WTC11 (cell line): ENCODE results near the gene SBF1. TPM values are rescaled to one million over a fixed set of nuclear protein-coding genes. Genes with fewer than 3 reads are reported as not detected.

ENCODE experiments used
- AFF4 ChIP-seq: sonication (generic); formaldehyde crosslinking; IDR thresholded peaks from 2 replicates; pipeline ENCODE4 v1.8.1; 2023; ENCODE audit warnings: mild to moderate bottlenecking, missing genetic modification reagents, borderline replicate concordance
- CDX4 ChIP-seq: fragments of 250-450 bp; sonication (Bioruptor Pico); IDR thresholded peaks from 2 replicates; pipeline ENCODE4 v1.9.0; 2021; ENCODE audit warnings: moderate library complexity, mild to moderate bottlenecking, inconsistent platforms, borderline replicate concordance
- CREB1 ChIP-seq: sonication (generic); formaldehyde crosslinking; IDR thresholded peaks from 2 replicates; pipeline ENCODE4 v1.8.0; 2023; ENCODE audit warnings: mild to moderate bottlenecking, missing genetic modification reagents
- CREM ChIP-seq: sonication (generic); formaldehyde crosslinking; IDR thresholded peaks from 2 replicates; pipeline ENCODE4 v1.8.1; 2022; ENCODE audit warnings: mild to moderate bottlenecking, missing genetic modification reagents, moderate library complexity
- E2F1 ChIP-seq: sonication (generic); formaldehyde crosslinking; IDR thresholded peaks from 2 replicates; pipeline ENCODE4 v1.8.0; 2022; ENCODE audit warnings: mild to moderate bottlenecking, missing genetic modification reagents
- E2F5 ChIP-seq: sonication (generic); formaldehyde crosslinking; IDR thresholded peaks from 2 replicates; pipeline ENCODE4 v1.8.1; 2022; ENCODE audit warnings: mild to moderate bottlenecking, moderate library complexity, missing genetic modification reagents
- FOXP4 ChIP-seq: sonication (generic); formaldehyde crosslinking; IDR thresholded peaks from 2 replicates; pipeline ENCODE4 v1.8.0; 2022; ENCODE audit warnings: mild to moderate bottlenecking, missing genetic modification reagents
- GTF2I ChIP-seq: fragments of 250-450 bp; sonication (Bioruptor Pico); conservative IDR thresholded peaks from 2 replicates; pipeline ENCODE4 v1.4.0; 2021; ENCODE audit warnings: mild to moderate bottlenecking
- HMGXB4 ChIP-seq: sonication (generic); formaldehyde crosslinking; IDR thresholded peaks from 2 replicates; pipeline ENCODE4 v1.8.1; 2023; ENCODE audit warnings: mild to moderate bottlenecking, moderate library complexity, missing genetic modification reagents
- IRF2 ChIP-seq: sonication (generic); formaldehyde crosslinking; IDR thresholded peaks from 2 replicates; pipeline ENCODE4 v1.8.0; 2022; ENCODE audit warnings: low read depth, missing genetic modification reagents, borderline replicate concordance
- JAZF1 ChIP-seq: fragments of 250-450 bp; sonication (Bioruptor Pico); IDR thresholded peaks from 2 replicates; pipeline ENCODE4 v1.9.0; 2021; ENCODE audit warnings: moderate library complexity, mild to moderate bottlenecking, inconsistent platforms
- JUN ChIP-seq: sonication (generic); formaldehyde crosslinking; IDR thresholded peaks from 2 replicates; pipeline ENCODE4 v1.8.0; 2023; ENCODE audit warnings: mild to moderate bottlenecking, missing genetic modification reagents
- NFATC4 ChIP-seq: fragments of 250-450 bp; sonication (Bioruptor Pico); IDR thresholded peaks from 2 replicates; pipeline ENCODE4 v1.9.0; 2021; ENCODE audit warnings: mild to moderate bottlenecking
- PRDM15 ChIP-seq: sonication (generic); formaldehyde crosslinking; IDR thresholded peaks from 2 replicates; pipeline ENCODE4 v1.8.0; 2022; ENCODE audit warnings: missing genetic modification reagents
- TCF7 ChIP-seq: sonication (generic); formaldehyde crosslinking; IDR thresholded peaks from 2 replicates; pipeline ENCODE4 v1.8.0; 2022; ENCODE audit warnings: mild to moderate bottlenecking, low read depth, missing genetic modification reagents, moderate library complexity
- ZNF219 ChIP-seq: sonication (generic); formaldehyde crosslinking; IDR thresholded peaks from 2 replicates; pipeline ENCODE4 v1.8.0; 2023; ENCODE audit warnings: missing genetic modification reagents, mild to moderate bottlenecking, borderline replicate concordance
- ZNF232 ChIP-seq: sonication (generic); formaldehyde crosslinking; IDR thresholded peaks from 2 replicates; pipeline ENCODE4 v1.8.0; 2022; ENCODE audit warnings: mild to moderate bottlenecking, missing genetic modification reagents
- ZNF281 ChIP-seq: sonication (generic); formaldehyde crosslinking; IDR thresholded peaks from 2 replicates; pipeline ENCODE4 v1.8.0; 2023; ENCODE audit warnings: mild to moderate bottlenecking, missing genetic modification reagents
- ZNF512 ChIP-seq: sonication (generic); formaldehyde crosslinking; IDR thresholded peaks from 2 replicates; pipeline ENCODE4 v1.8.1; 2022; ENCODE audit warnings: missing genetic modification reagents, borderline replicate concordance
- total RNA-seq: library from RNA; stranded (reverse); gene quantifications from 3 replicates; pipeline ENCODE4 v1.2.3, GENCODE V29; 2021

SBF1 gene
- total RNA-seq, 1 experiment from 2014 or later, result 108 TPM

GRCh38 chr22:50481440-50482106, 6.7 kb upstream of the SBF1 start, which contains the start of gene ADM2 (continued):
- TF ChIP-seq ZNF512 (no peak), E2F5 (CRISPR knock-in tag) (peak; percentile 10; the same call in 1 of the 2 replicates), ZNF219 (CRISPR knock-in tag) (no peak), E2F1 (0 out of 2 replicates have a peak, but pooled peaks have one; percentile 40), AFF4 (no peak), ZNF232 (CRISPR knock-in tag) (no peak), IRF2 (CRISPR knock-in tag) (no peak), CDX4 (no peak), PRDM15 (CRISPR knock-in tag) (no peak), CREB1 (no peak), FOXP4 (no peak), JAZF1 (CRISPR knock-in tag) (no peak), CREM (CRISPR knock-in tag) (0 out of 2 replicates have a peak, but pooled peaks have one; percentile 6), JUN (no peak), ZNF281 (CRISPR knock-in tag) (no peak), NFATC4 (CRISPR knock-in tag) (no peak), TCF7 (CRISPR knock-in tag) (no peak), GTF2I (no peak), HMGXB4 (no peak; the same call in 1 of the 2 replicates)
